VCaP (cell line): ENCODE data around the gene FUT8.

Experiments used
- H3K27ac ChIP-seq: fragments of 450-650 bp; 2 replicates; pipeline ENCODE4 v1.5.1; 2017
- CTCF ChIP-seq: fragments of 450-650 bp; conservative IDR thresholded peaks from 2 replicates; pipeline ENCODE4 v1.5.1; 2017; ENCODE audit warnings: mild to moderate bottlenecking, moderate library complexity

The FUT8 gene

DNA sequence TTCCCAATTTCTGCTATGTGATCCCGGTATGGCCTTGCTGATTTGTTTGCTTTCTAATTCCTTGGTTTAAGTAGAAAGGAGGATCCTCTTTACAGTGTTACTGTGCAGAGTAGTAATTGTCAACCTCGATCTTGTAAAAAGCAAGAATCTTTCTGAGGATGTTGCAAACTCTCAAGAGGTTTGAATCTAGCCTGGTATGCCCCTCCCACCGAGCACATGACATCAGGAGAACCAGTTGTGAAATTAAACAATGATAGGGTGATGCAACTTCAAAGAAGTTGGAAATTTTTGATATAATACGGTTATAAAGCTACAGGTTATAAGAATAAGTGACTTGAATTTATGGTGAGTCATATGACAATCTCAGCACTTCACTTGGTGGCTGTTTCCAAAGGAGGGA lies 35.0 kb upstream of the FUT8 start:
- no peak overlapping the region for H3K27ac ChIP-seq
- TF ChIP-seq CTCF = no peak

GRCh38 chr14:65382586-65382985 lies 29.9 kb upstream of the FUT8 start:
- H3K27ac ChIP-seq = no peak overlapping the region
- no peak for TF ChIP-seq CTCF

DNA sequence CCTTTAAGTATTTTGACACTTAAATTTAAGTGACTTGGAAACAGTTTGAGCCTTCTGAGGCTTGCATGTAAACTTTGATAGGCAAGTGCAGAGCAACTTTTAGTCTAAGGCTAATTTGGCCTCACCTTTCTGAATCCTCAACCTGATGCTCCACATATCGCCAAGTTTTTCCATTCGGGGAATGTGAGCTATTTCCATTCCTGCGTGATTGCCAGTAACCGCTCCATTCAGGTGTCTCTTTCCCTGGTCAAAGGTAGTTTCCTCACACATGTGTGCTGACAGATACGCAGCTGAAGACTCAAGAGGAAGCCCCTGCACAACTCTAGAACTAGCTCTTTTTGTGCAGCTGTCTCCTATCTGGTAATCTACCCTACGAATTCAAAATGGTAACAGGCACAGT lies 25.4 kb upstream of the FUT8 start:
- TF ChIP-seq CTCF = no peak
- H3K27ac ChIP-seq = no peak overlapping the region

GRCh38 chr14:65387628-65388027 lies 24.9 kb upstream of the FUT8 start:
- no peak for TF ChIP-seq CTCF
- H3K27ac ChIP-seq = no peak overlapping the region

DNA sequence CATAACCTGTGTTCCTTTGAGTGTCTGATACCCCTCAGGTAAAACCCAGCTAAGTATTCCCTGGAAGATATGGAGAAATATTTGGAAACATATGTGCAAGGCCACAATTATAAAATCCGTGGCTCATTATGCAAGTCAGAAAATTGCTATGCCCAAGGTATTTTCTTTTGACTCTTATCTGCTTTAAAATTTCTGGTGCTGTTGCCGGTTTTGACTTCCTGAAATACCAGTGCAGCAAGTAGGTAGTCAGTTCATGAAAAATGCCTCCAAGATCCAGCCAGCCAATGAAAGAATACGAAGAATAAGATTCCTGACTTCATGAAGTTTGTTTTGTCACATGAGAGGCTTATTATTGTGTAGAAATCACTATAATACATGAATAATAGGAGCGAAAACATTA lies 20.2 kb upstream of the FUT8 start:
- no peak overlapping the region for H3K27ac ChIP-seq
- TF ChIP-seq CTCF = no peak

GRCh38 chr14:65396082-65396910 lies 16.2 kb upstream of the FUT8 start:
- no peak for TF ChIP-seq CTCF
- no peak overlapping the region for H3K27ac ChIP-seq

GRCh38 chr14:65403231-65403630 lies 9.3 kb upstream of the FUT8 start:
- TF ChIP-seq CTCF = no peak
- no peak overlapping the region for H3K27ac ChIP-seq
